Gastrocnemius medialis (tissue), 4 donors: ENCODE data around the gene ZMYND15. TPM values are rescaled to one million over a fixed set of nuclear protein-coding genes. Genes with fewer than 3 reads are reported as not detected.
"Not testable (repeated sequence)": the region's sequence is repeated elsewhere in the genome, so short reads cannot be mapped to it uniquely, and the experiment has no call there.

Experiments
- ATAC-seq, 2 donors: fragments of 150-250 bp; one replicate each; pipeline ENCODE4 v1.9.1; 2016
- DNase-seq, 2 donors: peaks; one replicate each; pipeline ENCODE4 v3.0.0-alpha.2; 2019
- H3K27ac ChIP-seq, 4 donors: fragments of 200-600 bp; sonication (generic); 1 replicate in 1 of 4; 2 replicates in 3 of 4; pipeline ENCODE4 v1.5.1; 2016 to 2018; ENCODE audit warnings: mild to moderate bottlenecking in 2 of 4, moderate library complexity in 1 of 4
- H3K27me3 ChIP-seq, 3 donors: fragments of 200-600 bp; sonication (generic) in 2 of 3; 1 replicate in 1 of 3; 2 replicates in 2 of 3; pipeline versions ENCODE4 v1.5.1 to v1.6.0; 2016 to 2019; ENCODE audit warnings: mild to moderate bottlenecking in 1 of 3, moderate library complexity in 1 of 3
- H3K36me3 ChIP-seq, 2 donors: fragments of 200-600 bp; sonication (generic) in 1 of 2; one replicate each; pipeline ENCODE4 v1.5.1; 2017 to 2018
- H3K4me1 ChIP-seq, 2 donors: fragments of 200-600 bp; sonication (generic) in 1 of 2; one replicate each; pipeline ENCODE4 v1.5.1; 2016 to 2017; ENCODE audit warnings: mild to moderate bottlenecking in 2 of 2
- H3K4me3 ChIP-seq, 4 donors: fragments of 200-600 bp; sonication (generic) in 3 of 4; 1 replicate in 1 of 4; 2 replicates in 3 of 4; pipeline ENCODE4 v1.5.1; 2016 to 2019; ENCODE audit warnings: mild to moderate bottlenecking in 2 of 4
- H3K9me3 ChIP-seq, 3 donors: fragments of 200-600 bp; sonication (generic) in 2 of 3; 1 replicate in 1 of 3; 2 replicates in 2 of 3; pipeline ENCODE4 v1.5.1; 2016 to 2019
- CTCF ChIP-seq, 5 experiments: fragments of 450-650 bp in 3 of 5; fragments of 200-600 bp in 2 of 5; sonication (generic) in 2 of 5; IDR thresholded peaks in 4 of 5; conservative IDR thresholded peaks in 1 of 5; 1 replicate in 4 of 5; 2 replicates in 1 of 5; pipeline ENCODE4 v1.5.1; 2016 to 2019; ENCODE audit warnings: antibody characterized with exemption in 5 of 5, mild to moderate bottlenecking in 3 of 5, moderate library complexity in 3 of 5
- POLR2A ChIP-seq, 2 donors: fragments of 450-650 bp; IDR thresholded peaks; one replicate each; pipeline ENCODE4 v1.6.1; 2017; ENCODE audit warnings: antibody characterized with exemption in 2 of 2, mild to moderate bottlenecking in 2 of 2, moderate library complexity in 2 of 2
- in situ Hi-C, 4 donors: fragments of 200-750 bp; cut with MboI; loops; one replicate each; pipeline versions ENCODE4 v1.15.0 to v1.8.0; 2017; ENCODE audit warnings: low sequenced_read_pairs in 4 of 4
- intact Hi-C: fragments of 100-400 bp; cut with DNase I; formaldehyde crosslinking; loops from one replicate; pipeline ENCODE4 v1.15.1; 2023; ENCODE audit warnings: low total_unique reads
- total RNA-seq, 4 donors: library from RNA; depleted of rRNA; stranded (reverse); fragments of >200 nt; gene quantifications; one replicate each; pipeline versions ENCODE4 v1.1.0 to v1.2.3, GENCODE V29; 2016

The ZMYND15 gene, protein sequence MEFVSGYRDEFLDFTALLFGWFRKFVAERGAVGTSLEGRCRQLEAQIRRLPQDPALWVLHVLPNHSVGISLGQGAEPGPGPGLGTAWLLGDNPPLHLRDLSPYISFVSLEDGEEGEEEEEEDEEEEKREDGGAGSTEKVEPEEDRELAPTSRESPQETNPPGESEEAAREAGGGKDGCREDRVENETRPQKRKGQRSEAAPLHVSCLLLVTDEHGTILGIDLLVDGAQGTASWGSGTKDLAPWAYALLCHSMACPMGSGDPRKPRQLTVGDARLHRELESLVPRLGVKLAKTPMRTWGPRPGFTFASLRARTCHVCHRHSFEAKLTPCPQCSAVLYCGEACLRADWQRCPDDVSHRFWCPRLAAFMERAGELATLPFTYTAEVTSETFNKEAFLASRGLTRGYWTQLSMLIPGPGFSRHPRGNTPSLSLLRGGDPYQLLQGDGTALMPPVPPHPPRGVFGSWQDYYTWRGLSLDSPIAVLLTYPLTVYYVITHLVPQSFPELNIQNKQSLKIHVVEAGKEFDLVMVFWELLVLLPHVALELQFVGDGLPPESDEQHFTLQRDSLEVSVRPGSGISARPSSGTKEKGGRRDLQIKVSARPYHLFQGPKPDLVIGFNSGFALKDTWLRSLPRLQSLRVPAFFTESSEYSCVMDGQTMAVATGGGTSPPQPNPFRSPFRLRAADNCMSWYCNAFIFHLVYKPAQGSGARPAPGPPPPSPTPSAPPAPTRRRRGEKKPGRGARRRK
- not detected for total RNA-seq

- TF ChIP-seq POLR2A (IDR thresholded peaks at IDR 0.05) (peak; percentile 10 to 22), CTCF (IDR thresholded peaks at IDR 0.05 in 4 of 5, conservative IDR thresholded peaks at IDR 0.05 in 1 of 5) (no peak)
- peak; percentile 51 to 53 for ATAC-seq
- no peaks in the 10 kb centered on the region for H3K36me3 ChIP-seq
- peak in 1 of 2 donors; percentile 19 for DNase-seq
- H3K27me3 ChIP-seq = peaks cover 17 to 42% (median 36%) of the 10 kb centered on the region in 3 donors
- H3K4me3 ChIP-seq = peak within 1 kb of the TSS; percentile 71 to 85 (median 80)
- intact Hi-C loops = no loop called here
- in situ Hi-C loops = loop anchor here in 1 of 4 donors (10.0 kb wide), 1 partner anchor 45 kb away; the partner anchor contains the start of genes GLTPD2 and VMO1
- H3K4me1 ChIP-seq = peaks cover 4 to 15% of the 10 kb centered on the region in 2 donors
- H3K9me3 ChIP-seq = no peaks in the 10 kb centered on the region
- peak within 1 kb of the TSS in 1 of 4 donors; percentile 19 for H3K27ac ChIP-seq
These were observed at the start of gene ZMYND15, which contains the start of gene CXCL16 for GRCh38 chr17:4739122-4740024. TSS of gene ZMYND15 (plus strand) at chr17:4739833. CDS start at chr17:4740549, 716 bp downstream. TSS of gene CXCL16 (minus strand) at chr17:4739928. CDS start at chr17:4739339, 589 bp downstream.

DNA sequence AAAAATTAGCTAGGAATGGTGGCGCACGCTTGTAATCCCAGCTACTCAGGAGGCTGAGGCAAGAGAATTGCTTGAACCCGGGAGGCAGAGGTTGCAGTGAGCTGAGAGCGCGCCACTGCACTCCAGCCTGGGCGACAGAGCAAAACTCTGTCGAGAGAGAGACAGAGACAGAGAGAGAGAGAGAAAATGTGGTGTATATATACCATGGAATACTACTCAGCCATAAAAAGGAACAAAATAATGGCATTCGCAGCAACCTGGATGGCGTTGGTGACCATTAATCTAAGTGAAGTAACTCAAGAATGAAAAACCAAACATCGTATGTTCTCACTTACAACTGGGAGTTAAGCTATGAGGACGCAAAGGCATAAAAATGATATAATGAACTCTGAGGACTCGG is 49.8 kb upstream of the ZMYND15 start:
- H3K9me3 ChIP-seq, H3K4me1 ChIP-seq, H3K4me3 ChIP-seq, H3K27me3 ChIP-seq, in situ Hi-C loops, ATAC-seq, intact Hi-C loops, DNase-seq, H3K27ac ChIP-seq: not testable (repeated sequence)
- H3K36me3 ChIP-seq = peaks cover 0 to 12% of the 10 kb centered on the region in 2 donors

DNA sequence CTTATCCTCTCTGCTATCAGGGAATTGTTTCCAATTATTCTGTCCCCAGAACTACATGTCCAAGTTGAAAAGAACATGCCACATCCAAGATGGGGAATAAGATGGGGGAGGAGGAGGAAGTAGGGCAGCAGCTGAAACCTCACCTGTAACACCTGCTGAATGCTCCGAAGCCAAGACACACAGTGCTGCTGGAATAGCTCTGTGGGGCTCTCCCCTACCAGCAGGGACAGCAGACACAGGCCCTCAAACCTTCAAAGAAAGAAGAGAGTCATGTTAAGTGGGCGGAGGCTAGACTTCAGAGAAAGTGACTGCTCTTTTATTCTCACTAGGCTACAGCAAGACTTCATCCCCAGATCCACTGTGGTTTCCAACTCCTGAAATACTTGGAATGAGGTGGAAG is 48.9 kb upstream of the ZMYND15 start:
- ATAC-seq (no peak), DNase-seq (no peak)
- Histone ChIP-seq H3K9me3 (no peaks in the 10 kb centered on the region), H3K4me1 (no peaks in the 10 kb centered on the region), H3K36me3 (peaks cover 0 to 12% of the 10 kb centered on the region in 2 donors), H3K27me3 (no peaks in the 10 kb centered on the region), H3K4me3 (no peak overlapping the region), H3K27ac (no peak overlapping the region)
- intact Hi-C loops (no loop called here), in situ Hi-C loops (no loop called here)
- no peak for TF ChIP-seq CTCF (IDR thresholded peaks at IDR 0.05 in 4 of 5, conservative IDR thresholded peaks at IDR 0.05 in 1 of 5)
- no peak for TF ChIP-seq POLR2A (IDR thresholded peaks at IDR 0.05)

DNA sequence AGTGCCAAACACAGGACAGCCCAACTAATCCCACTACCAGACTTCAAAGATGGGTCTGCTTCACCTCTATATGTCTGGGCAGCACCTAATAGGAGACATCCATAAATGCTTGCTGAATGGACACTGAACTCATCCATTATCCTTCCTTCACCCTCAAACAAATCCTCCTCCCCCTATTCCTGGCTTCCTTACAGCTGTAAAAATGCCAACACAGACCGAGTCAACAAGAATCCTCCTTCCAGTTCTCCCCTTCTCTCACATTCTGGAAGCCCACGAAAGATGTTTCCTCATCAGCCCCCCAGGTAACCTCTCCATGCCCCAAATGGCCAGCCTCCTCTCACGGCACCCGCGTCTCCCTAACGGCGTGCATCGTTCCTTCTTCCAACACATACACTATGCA is 47.9 kb upstream of the ZMYND15 start:
- Histone ChIP-seq H3K4me3 (no peak overlapping the region), H3K4me1 (no peaks in the 10 kb centered on the region), H3K36me3 (peaks cover 0 to 12% of the 10 kb centered on the region in 2 donors), H3K27me3 (no peaks in the 10 kb centered on the region), H3K27ac (no peak overlapping the region), H3K9me3 (no peaks in the 10 kb centered on the region)
- in situ Hi-C loops = no loop called here
- intact Hi-C loops = no loop called here
- TF ChIP-seq POLR2A (IDR thresholded peaks at IDR 0.05) = no peak
- no peak for TF ChIP-seq CTCF (IDR thresholded peaks at IDR 0.05 in 4 of 5, conservative IDR thresholded peaks at IDR 0.05 in 1 of 5)
- ATAC-seq = no peak
- no peak for DNase-seq
